GM18498 (cell line): ENCODE measurements around the gene RUBCNL.

Experiments used
- ATAC-seq: cut with Tn5 transposase; IDR thresholded peaks from one replicate; pipeline ENCODE4 v1.9.1; 2021; ENCODE audit warnings: mild to moderate bottlenecking, moderate library complexity; ENCODE audit not compliant: unreplicated experiment

The RUBCNL gene

DNA sequence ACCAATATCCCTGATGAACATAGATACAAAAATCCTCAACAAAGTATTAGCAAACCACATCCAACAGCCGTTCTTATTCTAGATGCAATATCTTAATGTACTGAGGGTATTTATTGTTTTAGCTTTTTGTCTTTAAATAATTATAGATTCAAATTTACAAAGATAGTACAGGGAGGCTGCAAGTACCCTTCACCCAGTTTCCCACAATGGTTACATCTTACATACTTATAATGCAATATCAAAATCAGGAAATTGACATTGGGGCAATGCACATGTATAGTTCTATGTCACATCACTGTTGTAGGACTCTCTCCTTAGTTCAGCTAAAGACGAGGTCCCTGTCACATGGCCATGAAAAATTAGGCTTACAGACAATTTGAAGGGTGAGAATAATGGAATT, 75.8 kb downstream of the RUBCNL start:
- no peak for ATAC-seq

DNA sequence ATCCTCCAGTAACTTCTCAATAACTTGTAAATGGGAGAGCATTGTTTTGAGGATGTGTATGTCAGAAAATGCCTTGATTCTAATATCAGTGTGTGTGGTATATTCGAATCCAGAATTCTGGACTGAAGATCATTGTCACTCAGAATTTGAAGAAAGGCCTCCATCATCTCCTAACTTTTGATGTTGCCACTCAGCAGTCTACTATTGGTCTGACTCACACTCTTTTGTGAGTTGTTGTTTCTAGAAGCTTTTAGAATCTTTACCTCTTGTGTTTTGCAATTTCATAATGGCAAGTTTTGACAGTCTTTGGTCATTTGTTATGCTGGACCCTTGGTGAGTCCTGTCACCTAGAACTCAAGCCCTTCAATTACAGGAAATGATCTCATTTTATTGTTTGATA, 77.0 kb downstream of the RUBCNL start:
- no peak for ATAC-seq

DNA sequence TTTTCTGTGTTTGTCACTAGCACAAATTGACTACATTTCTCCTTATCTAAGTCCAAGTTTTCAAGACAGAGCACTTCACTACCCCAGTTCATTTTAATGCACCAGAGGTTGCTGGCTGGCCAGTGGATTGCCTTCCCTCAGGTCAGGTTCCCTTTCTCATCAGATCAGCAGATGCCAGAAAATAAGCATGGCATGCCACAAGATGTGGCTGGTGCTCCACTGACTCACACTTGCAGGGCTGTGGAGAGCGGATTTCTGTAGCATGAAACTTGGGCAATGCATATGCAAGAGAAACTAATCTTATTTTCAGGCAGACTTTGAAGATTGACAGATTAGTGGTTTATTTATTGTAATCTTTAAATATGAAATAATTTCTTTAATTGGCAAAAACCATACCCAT, 79.5 kb downstream of the RUBCNL start:
- ATAC-seq, result no peak

- ATAC-seq, result no peak
Observed at GRCh38 chr13:46304546-46304945, 82.5 kb downstream of the RUBCNL start.

GRCh38 chr13:46303742-46304385, 83.2 kb downstream of the RUBCNL start:
- ATAC-seq, result no peak

GRCh38 chr13:46297361-46297811, 89.7 kb downstream of the RUBCNL start:
- no peak for ATAC-seq

- no peak for ATAC-seq
Observed at GRCh38 chr13:46296921-46297320, 90.1 kb downstream of the RUBCNL start.

GRCh38 chr13:46296115-46296822, 90.8 kb downstream of the RUBCNL start:
- peak; percentile 52 for ATAC-seq

- peak; percentile 72 for ATAC-seq
Observed at GRCh38 chr13:46295491-46296114, 91.4 kb downstream of the RUBCNL start.

DNA sequence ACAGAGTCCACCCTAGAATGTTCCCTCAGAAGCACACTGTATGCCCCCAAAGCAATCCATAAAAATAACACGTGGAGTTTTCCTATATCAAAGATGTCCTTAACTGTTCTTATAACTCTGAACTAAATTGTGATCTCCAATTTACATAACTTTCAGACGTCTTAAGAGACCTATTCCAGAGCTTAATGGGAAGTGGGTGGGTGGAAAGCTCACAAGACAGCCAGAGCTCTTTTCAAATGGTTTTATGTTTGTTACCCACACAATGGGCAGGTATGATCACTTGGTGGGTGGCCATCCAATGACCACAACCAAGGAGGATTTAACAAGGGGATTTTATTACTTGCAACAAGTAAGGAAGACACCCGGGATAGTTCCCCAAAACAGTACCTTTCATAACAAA, 93.6 kb downstream of the RUBCNL start:
- no peak for ATAC-seq
